AG09319 (cell line): ENCODE measurements around the gene MCF2L.

Experiments used
- DNase-seq: peaks from one replicate; pipeline ENCODE4 v3.0.0-alpha.2; 2010; ENCODE audit warnings: low read depth; ENCODE audit errors: extremely low read depth
- CTCF ChIP-seq: IDR thresholded peaks from 2 replicates; pipeline ENCODE4 v1.5.1; 2011; ENCODE audit warnings: low read depth, mild to moderate bottlenecking, inconsistent platforms, low read length, moderate library complexity

The MCF2L gene

GRCh38 chr13:113021811-113022210 is 52.8 kb downstream of the MCF2L start:
- no peak for TF ChIP-seq CTCF
- DNase-seq: no peak

- DNase-seq: no peak
- TF ChIP-seq CTCF: no peak
These were observed 53.4 kb downstream of the MCF2L start for GRCh38 chr13:113022391-113022744.

GRCh38 chr13:113022745-113023574 is 53.9 kb downstream of the MCF2L start:
- no peak for DNase-seq

GRCh38 chr13:113023694-113024430 is 54.8 kb downstream of the MCF2L start:
- no peak for DNase-seq
- TF ChIP-seq CTCF: no peak

More at GRCh38 chr13:113022745-113023574, 53.9 kb downstream of the MCF2L start:
- TF ChIP-seq CTCF: no peak

GRCh38 chr13:113024466-113024865 is 55.5 kb downstream of the MCF2L start:
- no peak for DNase-seq
- no peak for TF ChIP-seq CTCF

GRCh38 chr13:113026391-113026910 is 57.4 kb downstream of the MCF2L start:
- TF ChIP-seq CTCF: no peak
- DNase-seq: no peak

GRCh38 chr13:113027095-113027494 is 58.1 kb downstream of the MCF2L start:
- DNase-seq: no peak
- TF ChIP-seq CTCF: no peak
